GM18951 (cell line): Measurements from ENCODE around the gene ZNF362.
"Not testable (repeated sequence)": the region's sequence is repeated elsewhere in the genome, so short reads cannot be mapped to it uniquely, and the experiment has no call there.

Experiments used
- POLR2A ChIP-seq: IDR thresholded peaks from 4 replicates; pipeline ENCODE4 v1.6.1; 2011; ENCODE audit warnings: mild to moderate bottlenecking; ENCODE audit not compliant: insufficient read length, insufficient read depth; ENCODE audit errors: extremely low read depth
- in situ Hi-C: fragments of 300-500 bp; cut with MboI; formaldehyde crosslinking; loops from one replicate; pipeline ENCODE4 v1.12.0; 2022; ENCODE audit warnings: low sequenced_read_pairs, mixed read lengths, inconsistent platforms; ENCODE audit not compliant: unreplicated experiment

ZNF362 gene

GRCh38 chr1:33236498-33236897 is 19.8 kb upstream of the ZNF362 start:
- in situ Hi-C loops, result no loop called here

GRCh38 chr1:33237579-33237978 is 18.7 kb upstream of the ZNF362 start:
- TF ChIP-seq POLR2A, result no peak
- in situ Hi-C loops, result no loop called here

More at GRCh38 chr1:33236498-33236897, 19.8 kb upstream of the ZNF362 start:
- no peak for TF ChIP-seq POLR2A

GRCh38 chr1:33238194-33238724 is 18.0 kb upstream of the ZNF362 start:
- in situ Hi-C loops, result not testable (repeated sequence)

GRCh38 chr1:33239410-33239809 is 16.9 kb upstream of the ZNF362 start:
- in situ Hi-C loops, result not testable (repeated sequence)

- TF ChIP-seq POLR2A, result no peak
Observed at GRCh38 chr1:33241866-33242265, 14.4 kb upstream of the ZNF362 start.

GRCh38 chr1:33242652-33243051 is 13.6 kb upstream of the ZNF362 start:
- TF ChIP-seq POLR2A, result no peak
- in situ Hi-C loops, result no loop called here

More at GRCh38 chr1:33241866-33242265, 14.4 kb upstream of the ZNF362 start:
- in situ Hi-C loops, result no loop called here

GRCh38 chr1:33244143-33244808 is 12.0 kb upstream of the ZNF362 start:
- in situ Hi-C loops, result no loop called here
- TF ChIP-seq POLR2A, result no peak

- no peak for TF ChIP-seq POLR2A
- in situ Hi-C loops, result no loop called here
Observed at GRCh38 chr1:33244809-33245186, 11.5 kb upstream of the ZNF362 start.

- no peak for TF ChIP-seq POLR2A
- in situ Hi-C loops, result no loop called here
Observed at GRCh38 chr1:33246171-33246570, 10.1 kb upstream of the ZNF362 start.

- in situ Hi-C loops, result no loop called here
- TF ChIP-seq POLR2A, result no peak
Observed at GRCh38 chr1:33247545-33247944, 8.7 kb upstream of the ZNF362 start.

- no peak for TF ChIP-seq POLR2A
- in situ Hi-C loops, result no loop called here
Observed at GRCh38 chr1:33248244-33248643, 8.0 kb upstream of the ZNF362 start.

- in situ Hi-C loops, result no loop called here
- no peak for TF ChIP-seq POLR2A
Observed at GRCh38 chr1:33249422-33249821, 6.9 kb upstream of the ZNF362 start.

GRCh38 chr1:33250217-33250616 is 6.1 kb upstream of the ZNF362 start:
- no peak for TF ChIP-seq POLR2A
- in situ Hi-C loops, result no loop called here

- TF ChIP-seq POLR2A, result no peak
- in situ Hi-C loops, result no loop called here
Observed at GRCh38 chr1:33250724-33251123, 5.6 kb upstream of the ZNF362 start.

- in situ Hi-C loops, result no loop called here
- TF ChIP-seq POLR2A, result no peak
Observed at GRCh38 chr1:33254491-33254890, 1.8 kb upstream of the ZNF362 start.
